NAMALWA (cell line): ENCODE data around the gene NF2.
A peak's percentile ranks its signal among the peaks of the same experiment; 100 is the strongest.

Experiments used
- DNase-seq: peaks from one replicate; pipeline ENCODE4 v3.0.0-alpha.2; 2015; ENCODE audit warnings: low spot score

Gene NF2

DNA sequence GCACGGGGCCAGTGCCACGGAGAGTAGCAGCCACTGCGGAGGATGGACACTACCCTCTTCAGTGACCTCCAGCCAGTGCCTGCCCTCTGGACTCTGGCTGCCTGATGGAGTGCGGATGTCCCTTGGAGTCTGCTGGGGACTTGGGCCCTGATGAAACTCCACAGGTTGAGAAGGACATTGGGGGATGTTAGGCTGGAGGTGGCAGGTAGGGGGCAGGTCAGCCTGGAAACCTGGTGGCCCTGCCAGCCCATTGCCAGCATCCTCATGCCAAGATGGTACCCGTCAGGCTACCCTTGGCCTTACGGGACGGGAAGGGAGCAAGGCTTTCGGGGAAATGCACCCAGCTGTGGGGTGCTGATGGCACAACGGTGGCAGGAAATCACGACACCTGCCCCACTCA, 120.3 kb downstream of the NF2 start:
- DNase-seq: no peak

DNA sequence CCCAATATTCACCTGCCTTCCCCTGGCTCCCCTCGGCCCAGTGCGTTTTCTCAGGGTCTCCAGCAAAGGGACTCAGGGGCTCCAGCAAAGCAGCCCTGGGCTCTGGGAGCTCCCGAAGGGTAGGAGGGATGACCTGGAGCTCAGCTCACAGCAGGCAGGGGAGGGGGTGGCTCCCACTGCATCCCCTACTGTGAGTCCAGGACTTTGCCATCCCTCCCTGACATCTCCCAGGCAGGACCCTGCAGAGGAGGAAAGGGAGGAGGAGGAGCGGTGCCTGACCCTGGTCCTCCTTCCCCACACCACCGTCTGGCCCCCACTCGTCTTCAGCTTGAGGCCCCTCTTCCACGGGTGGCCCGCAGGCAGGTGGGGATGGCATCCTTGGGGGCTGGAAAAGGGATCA, 121.4 kb downstream of the NF2 start:
- DNase-seq: no peak

DNA sequence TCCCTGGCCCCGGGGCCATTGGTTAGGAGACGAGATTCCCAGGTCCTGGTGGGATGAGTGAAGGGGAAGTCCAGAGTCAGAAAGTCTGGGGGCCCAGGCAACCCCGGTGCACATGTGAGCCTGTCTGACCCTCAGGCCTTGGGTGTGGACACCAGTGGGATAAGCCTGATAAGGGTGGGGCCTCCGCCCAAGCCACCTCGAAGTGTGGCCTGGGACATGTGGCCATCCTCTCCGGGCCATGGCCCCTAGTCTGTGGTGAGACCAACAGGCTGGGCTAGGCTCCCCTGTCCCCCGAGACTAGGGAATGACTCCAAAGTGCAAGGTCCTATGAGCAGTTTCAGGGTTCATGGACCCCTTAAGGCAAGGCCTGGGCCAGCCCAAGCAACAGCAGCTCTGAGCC, 122.7 kb downstream of the NF2 start:
- no peak for DNase-seq

DNA sequence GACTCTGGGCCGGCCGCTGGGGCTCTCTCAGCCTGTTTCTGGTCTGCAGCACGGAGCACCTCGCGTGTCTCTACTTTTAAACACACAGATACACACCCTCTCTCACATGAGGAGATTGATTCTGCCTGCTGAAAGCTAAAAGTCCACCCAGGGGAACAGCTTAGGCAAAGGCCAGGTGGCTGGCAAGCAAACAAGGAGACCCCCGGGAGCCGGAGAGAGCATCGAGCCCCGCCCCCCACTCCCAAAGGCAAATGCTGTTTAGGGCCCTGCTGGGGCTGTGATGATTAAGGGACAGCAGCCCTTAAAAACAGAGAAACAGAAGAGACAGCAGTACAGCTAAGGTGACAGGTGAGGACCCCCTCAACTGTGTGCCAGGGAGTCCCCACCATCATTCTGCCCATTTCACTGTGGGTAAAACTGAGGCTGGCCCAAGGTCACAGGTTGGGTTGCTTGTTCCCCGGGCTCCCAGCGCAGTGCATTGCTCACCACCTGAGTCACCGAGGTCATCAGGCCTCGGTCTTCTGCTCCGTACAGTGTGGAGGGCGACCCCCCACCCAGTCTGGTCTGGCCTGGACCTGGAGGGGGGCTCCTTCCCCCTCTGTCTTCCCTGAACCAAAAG, 123.2 kb downstream of the NF2 start:
- DNase-seq: no peak

DNA sequence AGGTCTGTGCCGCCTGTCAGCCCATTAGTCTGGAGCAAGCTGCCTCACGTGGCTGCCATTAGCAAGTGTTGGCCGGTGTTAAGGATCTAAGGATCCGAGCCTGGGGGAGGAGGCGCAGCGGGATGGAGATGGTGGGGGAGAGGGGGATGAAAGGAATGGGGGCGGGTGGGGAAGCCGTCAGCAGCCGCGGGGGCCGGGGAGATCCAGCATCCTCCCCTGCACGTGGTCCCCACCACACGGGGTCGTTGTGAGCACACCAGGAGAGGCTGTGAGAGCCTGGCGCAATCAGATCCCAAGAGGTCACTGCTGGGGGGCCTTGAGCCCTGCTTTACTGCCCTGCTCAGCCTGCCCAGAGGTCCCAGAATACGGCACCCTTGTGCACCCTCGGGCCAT, 123.7 kb downstream of the NF2 start:
- DNase-seq: peak; percentile 45

DNA sequence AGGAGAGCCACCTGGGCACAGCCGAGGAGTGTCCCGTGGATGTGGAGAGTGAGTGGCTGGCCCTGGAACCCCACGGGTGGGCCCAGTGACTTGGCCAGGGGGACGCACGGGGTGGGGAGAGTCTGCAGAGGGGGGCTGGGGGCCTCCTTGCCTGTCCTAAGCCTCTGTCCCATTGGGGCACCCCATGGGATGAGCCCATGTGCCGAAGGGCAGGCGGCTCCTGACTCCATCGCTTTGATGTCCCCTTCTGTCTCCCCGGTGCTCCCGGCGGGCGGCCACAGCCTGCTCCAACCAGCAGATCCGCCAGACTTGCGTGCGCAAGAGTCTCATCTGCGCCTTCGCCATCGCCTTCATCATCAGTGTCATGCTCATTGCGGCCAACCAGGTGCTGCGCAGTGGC, 125.7 kb downstream of the NF2 start:
- DNase-seq: no peak

DNA sequence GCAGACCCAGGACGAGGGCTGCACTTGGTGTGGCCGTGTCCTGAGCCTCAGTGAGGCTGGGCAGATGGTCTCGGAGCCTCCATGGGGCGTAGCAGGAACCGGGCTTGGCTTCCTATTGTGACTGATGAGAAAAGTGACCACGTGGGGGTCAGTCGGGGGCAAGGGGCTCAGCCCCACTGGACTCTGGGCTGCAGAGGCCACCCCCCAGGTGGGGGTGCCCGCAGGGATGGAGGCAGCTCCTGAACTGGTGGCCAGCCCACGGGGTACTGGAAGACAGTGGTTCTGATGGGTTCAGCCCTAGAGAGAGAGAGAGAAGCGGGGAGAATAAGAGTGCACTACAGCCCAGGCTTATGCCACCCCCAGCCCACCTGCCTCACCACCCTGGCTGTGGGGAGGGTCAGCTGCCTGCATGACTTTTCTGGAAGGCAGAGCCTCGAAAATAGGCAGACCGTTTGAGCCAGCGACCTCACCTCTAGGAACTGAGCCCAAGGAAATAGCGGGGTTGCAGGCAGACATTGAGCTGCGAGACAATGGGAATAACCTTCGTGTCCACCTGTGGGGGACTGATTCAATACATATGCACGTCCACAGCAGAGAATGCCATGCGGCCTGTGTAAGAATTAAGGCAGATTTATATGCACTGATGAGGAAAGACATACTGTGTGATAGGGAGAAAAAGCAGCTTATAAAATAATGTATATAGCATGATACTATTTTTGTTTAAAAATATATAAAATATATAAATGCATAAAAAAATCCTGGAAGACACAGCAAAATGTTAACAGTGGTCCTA, 127.8 kb downstream of the NF2 start:
- DNase-seq: no peak

DNA sequence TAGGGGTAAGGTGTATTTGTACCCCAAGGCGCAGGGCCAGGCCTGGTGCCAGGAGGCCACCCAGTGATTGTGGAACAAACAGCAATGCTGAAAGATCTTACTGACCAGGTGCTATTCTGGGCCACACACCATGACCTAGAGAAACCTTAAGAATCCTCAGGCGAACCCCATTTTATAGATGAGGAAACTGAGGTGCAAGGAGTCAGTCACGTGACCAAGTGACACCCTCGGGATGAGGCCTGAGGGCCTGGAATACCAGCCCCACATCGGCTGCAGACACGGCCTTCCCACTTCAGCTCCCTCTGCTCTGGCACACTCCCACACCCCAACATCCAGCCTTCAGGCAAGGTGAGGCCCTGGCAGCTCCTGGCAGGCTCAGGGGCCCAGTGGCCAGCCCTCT, 129.4 kb downstream of the NF2 start:
- DNase-seq: no peak

DNA sequence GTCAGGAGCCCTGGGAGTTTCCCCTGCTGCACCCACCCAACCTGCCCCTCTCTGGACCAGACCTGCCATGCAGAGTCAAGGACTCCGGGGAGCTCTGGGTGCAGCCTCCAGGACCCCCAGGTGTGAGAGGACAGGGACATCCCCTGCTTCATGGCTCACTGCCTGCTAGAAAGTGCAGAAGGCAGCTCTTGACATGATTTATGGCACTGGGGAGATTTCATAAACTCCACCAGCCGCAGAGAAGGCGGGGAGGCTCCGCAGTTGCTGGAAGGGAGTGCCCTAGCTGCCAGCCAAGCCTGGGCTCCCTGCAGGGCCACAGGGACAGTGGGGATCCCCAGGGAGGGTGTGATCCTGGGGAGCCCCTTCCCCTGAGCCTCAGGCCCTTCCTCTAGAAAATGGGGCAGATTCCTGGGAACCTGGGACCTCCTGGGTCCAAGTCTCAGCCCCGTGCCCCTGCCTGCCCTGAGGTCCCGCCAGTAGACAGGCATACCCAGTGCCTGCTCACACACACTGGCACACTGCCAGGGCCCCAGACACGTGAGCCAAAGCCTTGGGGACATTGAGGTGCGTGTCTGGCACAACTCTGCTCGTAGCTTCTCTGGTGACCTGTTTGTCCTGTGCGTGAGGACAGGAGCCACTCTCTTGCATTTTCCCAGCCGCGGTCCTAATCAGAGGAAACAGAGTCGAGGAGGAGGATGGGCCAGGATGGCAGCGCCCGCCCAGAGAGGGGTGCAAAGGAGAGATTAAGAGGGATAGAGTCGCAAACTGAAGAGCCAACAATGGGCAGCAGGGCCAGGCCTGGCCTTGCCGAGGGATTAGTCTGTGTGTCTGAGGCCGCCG, 130.1 kb downstream of the NF2 start:
- peak; percentile 22 for DNase-seq

DNA sequence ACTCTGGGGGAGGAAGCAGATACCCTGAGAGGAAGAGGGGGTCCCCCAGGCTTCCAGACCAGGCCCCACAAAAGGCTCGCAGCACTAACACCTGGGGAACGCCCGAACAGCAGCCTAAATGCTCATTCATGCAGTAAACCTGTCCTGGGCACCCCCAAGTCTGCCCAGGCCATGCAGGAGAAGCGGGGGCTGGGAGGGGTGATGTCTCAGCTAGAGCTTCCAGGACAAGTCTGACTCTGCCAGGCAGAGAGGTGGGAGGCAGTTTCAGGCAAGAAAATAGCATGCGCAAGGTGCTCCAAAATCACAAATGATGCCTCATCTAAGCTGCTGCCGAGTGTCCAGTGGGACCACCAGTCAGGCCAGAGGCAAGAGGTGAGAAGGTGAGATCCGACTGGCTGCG, 131.0 kb downstream of the NF2 start:
- no peak for DNase-seq

DNA sequence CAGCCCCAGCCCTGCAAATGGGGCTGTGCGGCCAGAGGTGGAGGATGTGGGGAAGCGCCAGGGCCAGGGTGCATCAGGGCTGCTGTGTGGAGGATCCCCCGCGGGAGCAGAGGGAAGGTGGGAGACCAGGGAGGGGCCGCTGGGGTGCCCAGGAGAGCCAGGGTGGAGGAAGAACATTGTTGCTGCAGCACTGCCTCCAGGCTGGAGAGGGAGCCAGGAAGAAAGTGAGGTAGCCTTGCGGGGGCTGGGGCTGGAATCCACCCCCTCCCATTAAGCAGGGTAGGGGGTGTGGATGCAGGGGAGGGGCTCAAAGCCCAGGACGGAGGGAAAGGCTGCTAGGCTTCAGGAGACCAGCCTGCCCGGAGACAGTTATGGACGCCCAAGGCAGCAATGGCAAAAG, 131.4 kb downstream of the NF2 start:
- no peak for DNase-seq

DNA sequence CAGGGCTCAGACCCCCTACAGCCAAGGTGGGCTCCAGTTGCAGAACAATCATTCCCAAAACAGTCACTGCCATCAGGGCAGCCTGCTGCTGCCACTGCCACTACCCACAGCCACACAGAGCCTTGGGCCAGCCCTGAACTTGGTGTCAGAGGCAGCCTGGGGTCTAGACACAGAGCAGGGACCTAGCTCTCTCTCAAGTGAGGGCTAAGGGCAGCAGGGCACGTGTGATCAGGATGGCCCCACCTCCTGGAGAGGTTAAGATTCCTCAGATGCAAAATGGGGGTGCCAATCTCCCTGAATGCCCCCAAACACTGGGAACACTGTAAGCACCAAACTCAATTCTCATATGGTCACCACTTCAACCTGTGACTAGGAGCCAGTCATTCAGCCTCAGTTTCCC, 132.0 kb downstream of the NF2 start:
- no peak for DNase-seq

DNA sequence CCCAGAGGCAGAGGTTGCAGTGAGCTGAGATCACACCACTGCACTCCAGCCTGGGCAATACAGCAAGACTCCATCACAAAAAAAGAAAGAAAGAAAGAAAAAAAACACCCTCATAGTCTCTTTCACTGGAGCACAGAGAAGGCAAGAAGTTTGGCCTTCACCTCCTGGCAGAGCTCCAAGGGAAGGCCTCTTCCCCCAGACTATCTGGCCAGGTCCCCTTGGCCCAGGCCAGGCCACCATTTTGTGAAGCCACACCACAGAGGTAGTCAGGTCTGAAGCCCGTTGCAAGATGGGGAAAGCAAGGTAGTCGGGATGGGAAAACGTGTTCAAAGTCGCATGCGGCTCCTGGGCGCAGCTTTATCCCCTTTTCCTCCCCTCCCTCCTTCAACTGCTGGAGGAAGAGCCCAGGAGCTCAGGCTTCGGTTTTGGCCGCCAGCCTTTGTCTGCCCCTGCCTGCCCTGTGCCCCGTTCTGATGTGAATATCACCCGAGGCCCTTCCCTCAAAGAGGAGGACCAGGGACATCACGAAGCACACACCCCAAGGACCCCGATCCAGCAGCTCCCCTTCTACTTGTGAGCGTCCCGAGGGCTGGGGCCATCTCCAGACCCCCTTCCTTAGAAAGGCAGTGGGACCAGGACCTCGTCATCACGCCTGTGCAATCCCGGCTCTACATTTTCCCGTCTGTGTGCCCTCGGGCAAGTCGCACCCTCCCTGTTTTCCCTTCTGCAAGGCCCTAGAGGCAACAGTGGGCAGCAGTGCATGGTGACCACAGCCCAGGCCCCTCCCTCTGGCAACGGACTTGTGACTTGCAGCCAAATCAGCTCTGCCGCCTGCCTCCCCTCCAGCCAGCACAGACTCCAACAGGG, 134.1 kb downstream of the NF2 start:
- DNase-seq: no peak

DNA sequence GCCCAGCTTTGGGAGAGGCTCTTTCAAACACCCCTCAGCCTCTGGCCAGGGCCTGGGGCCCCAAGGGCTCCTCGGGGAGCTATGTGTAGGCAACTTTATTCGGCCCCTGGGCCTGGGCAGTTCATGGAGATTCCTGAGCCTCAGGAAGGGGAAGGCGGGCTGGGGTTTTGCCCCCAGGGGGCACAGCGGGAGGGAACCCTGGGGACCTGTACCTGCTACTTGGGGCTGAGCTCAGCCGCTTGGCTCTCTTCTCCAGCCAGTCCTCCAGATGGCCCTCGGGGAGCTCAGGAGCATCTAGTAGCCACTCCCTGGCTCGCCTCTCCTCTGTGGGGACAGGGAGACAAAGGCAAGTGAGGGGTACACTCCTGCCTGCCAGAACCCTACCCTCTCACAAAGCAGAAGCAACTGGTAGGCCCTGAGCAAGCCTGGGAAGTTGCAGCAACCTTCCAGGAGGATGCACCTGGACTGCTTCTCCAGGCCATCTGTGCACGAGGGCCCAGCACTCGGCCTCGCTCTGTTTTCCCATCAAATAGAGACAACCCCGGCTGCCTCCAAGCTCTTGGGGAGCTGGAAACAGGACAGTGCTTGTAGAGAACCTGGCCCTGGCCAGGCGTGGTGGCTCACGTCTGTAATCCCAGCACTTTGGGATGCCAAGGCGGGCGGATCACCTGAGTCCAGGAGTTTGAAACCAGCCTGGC, 134.8 kb downstream of the NF2 start:
- no peak for DNase-seq

DNA sequence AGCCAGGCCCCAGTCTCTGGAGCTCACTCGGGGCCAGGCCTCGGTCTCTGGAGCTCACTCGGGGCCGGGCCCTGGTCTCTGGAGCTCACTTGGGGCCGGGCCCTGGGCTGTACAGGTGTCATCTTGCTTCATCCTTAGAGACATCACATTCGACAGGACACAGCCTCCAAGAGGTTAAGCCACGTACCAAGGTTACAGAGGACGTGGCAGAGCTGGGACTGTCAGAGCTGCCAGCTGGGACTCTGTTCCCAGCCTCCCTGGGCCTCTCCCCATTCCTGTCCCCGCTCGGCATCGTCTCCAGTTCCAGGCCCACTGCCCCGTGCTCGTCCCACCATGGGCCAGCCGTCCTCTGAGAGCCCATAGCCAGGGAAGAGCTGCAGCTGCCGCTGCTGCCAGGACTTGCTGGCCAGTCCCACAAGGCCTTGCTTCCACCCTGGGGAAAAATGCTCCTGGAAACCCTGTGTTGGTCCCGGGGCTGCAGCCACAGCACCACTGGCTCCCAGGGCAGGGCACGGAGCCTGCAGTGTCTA, 136.0 kb downstream of the NF2 start:
- no peak for DNase-seq

DNA sequence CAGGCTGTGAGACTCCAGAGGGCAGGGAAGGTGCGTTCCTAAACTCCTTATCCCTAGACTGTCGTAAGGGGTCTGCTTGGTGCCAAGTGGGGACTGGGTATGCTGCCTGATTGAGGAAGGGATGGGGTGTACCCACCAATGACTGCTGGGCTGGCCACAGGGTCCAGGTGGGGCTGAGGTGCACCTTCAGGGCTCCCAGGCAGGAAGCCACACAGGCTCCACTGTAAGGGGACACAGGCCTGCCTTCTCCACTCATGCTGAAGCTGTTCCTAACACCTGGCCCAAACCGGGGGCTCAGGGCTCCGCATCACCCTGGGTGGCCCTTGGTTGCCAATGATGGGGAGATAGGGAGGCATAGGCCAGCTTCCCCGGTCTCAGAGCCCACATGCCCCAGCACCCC, 136.8 kb downstream of the NF2 start:
- no peak for DNase-seq

DNA sequence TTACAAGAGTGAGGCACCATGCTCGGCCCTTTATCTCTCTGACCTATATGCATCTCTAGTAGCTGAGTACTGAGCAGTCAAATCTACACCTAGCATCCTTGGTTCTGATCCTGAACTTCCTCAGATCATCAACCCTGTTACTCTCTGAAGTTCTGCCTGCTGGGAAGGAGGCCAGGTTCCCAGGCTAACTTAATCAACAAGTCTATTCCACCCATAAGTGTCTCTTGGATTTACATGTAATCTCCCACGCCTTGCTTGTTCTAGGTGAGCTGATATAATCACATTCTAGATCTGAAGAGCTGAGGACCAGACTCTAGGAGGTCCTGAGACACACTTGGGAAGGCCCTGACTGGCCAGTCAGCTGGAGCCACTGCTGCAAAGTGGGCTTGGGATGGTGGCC, 138.5 kb downstream of the NF2 start:
- no peak for DNase-seq

DNA sequence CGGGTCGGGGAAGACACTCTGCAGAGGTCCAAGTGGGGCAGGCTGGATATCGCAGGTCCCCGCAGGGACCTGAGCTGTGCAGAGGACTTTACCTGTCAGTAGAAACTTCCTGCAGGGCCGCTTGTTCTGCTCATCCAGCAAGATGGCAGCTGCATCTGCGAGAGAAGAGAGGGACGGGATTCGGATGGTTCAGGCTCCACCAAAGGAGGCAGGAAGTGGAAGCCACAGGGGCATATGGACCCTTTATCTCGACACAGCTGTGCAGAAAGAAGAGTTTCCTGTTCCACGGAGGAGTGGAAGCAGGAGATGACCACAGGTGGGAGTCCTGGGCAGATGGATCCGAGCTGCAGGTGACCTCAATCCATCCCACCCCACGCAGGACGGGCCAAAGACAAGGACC, 138.9 kb downstream of the NF2 start:
- DNase-seq: no peak

DNA sequence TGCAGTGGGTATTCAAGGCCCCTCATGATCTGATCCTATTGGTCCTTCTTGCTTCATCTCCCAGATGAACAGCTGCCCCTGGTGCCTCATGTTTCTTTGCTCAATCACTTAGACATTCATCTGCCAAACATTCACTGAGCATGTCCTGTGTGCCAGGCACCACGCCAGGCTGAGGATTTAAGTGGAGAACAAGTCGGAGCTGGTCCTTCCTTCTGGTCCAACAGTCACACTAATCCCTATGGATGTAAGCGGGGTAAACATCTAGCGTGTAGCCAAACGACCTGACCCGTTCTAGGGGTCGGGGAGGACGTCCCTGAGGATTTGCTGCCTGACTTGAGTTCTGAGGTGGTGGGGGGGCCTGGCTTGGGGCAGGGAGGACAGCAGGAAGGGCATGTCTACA, 141.5 kb downstream of the NF2 start:
- no peak for DNase-seq

DNA sequence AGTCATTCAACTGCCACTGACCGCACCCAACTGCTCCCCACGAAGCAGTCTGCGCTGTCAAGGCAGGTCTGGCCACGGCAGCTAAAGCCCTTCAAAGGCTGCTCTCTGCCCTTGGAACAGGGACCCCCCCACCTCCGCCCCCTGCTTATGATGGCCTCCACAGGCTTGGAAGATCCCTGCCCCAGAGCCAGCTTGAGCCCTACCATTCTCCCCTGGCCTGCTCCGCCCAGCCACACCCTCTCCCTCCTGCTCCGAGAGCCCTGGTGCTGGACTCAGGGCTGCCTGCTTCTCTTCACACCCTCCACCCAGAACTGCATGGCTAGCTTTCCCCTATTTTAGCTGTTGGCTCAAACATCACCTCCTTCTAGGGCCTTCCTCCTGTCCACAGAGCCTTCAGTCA, 144.4 kb downstream of the NF2 start:
- DNase-seq: no peak
